Activated CD4-positive, CD25-positive, alpha-beta regulatory T cell treated with anti-CD3 and anti-CD28 coated beads, Interleukin-2, amount 50 U/mL, for 72 hours (primary cell): ENCODE measurements around the gene SLC37A2.

Experiments used
- DNase-seq: peaks from one replicate; pipeline ENCODE4 v3.0.0; 2021

Gene SLC37A2

DNA sequence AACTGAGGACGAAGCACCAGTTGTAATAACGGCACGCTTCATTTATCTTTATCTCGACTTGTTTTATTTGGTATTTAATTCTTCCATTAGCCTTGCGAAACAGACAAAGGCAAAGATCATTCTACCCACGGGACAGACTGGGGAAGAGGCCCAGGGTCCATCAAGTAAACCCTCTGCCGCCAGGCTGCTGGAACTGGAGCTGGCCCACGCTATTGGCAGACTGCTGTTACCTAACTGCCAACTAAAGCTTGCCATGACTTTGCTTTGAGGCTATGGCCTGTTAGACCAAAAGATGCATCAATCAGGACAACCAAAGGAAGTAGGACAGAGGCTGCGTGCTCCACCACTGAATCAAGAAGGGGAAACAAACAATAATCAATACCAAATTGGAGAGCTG lies 49.1 kb downstream of the SLC37A2 start:
- DNase-seq: no peak

DNA sequence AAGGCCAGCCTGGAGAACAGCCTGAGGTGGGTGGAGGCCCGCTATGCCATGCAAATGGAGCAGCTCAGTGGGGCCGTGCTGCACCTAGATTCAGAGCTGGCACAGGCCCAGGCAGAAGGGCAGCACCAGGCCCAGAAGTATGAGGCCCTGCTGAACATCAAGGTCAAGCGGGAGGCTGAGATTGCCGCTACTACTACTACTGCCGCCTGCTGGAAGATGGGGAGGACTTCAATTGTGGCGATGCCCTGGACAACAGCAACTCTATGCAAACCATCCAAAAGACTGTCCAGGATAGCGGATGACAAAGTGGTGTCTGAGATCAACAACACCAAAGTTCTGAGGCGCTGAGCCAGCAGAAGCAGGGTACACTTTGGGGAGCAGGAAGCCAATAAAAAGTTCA lies 51.4 kb downstream of the SLC37A2 start:
- DNase-seq: no peak

DNA sequence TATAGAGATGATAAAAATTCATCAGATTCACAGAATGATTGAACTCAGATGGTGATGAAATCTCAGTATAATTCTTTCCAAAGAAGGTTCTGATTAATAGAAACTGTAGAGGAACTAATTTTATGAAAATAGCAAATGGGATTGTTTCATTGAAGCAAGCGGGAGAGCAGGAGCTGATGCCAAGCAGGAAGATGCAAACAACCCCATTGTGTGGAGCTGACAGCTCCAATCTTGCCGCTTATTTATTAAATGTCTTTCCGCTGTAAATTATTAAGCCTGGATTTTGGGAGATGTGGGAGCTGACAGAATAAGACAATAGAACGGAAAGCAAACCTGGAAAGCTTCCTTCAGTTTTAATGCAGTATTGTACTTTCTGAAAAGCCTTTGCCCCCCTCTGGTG lies 54.3 kb downstream of the SLC37A2 start:
- no peak for DNase-seq

DNA sequence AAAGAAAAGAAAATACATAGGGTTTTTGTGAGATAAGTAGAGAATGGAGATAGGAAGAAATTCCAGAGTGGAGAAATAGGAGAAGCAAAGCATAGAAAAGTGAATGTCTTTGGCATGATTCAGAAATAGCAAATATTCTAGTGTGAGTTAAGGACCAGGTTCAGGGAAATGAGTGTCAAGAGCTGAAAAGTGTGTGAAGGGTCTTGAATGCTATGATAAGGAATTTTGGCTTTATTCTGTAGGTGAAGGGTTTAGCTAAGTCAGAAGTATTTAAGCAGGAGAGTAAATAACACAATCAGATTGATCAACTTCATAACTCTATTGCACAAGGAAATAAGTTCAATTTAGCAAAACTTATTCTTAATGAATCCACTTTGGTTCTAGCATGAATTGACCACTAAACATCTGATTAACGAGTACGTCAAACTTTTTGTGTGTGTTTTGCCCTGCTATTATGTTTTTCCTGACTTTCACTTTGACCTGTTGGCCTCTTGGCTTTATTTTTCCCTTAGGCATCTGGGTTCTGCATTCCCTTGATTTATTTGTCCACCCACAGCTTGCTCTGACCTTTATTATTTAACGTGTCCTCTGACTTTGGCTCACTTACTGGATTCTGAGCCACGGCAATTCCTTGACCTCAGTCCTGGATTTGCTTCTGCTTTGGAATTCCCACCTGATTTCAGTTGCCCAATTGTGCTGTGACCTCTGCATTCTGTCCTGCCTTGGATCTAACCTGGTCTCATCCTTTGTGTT lies 60.3 kb downstream of the SLC37A2 start:
- no peak for DNase-seq

DNA sequence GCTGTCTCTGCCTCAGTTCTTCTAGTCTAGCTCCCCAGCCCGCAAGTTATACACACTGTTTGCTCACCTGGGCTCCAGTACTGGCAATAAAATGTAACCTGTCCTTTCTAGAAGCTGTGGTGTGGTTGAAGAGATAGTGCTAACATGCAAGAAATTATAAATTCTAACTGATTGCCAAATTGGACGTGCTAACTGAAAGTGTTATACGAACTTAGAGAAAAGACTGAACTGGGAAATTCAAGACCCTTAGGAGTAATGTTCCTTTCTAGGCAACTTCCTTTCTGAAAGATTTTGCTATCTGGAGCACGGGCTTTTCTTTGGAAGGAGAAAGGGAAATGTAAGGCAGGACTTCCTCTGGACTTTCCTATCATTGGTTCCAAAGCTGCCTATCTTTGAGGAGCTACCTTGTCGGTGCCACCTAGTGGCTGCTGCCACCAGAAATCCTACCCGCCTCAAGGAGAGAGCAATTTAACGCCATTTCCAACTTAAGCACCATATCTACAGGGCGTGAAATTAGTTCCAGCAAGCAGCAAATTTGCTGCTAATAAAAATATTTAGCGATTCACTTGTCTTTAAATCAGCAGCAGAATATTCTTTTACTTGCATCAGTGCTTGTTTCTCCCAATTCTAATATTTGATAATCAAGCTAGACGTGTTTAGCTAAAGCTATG lies 61.0 kb downstream of the SLC37A2 start:
- DNase-seq: no peak

DNA sequence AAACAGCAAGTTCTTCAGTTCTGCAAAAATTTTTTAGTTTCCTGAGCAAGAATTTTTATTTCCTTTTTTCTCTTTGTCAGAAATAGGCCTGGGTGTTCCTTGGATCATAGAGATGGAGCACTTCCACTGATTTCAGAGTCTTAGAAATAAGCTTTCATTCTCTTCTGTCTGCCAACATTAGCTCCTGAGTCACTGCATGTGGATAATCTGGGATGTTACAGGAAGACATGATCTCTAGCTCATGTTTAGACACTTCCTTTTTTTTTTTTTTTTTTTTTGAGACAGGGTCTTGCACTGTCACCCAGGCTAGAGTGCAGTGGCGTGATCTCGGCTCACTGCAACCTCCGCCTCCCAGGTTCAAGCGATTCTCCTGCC lies 61.5 kb downstream of the SLC37A2 start:
- no peak for DNase-seq

DNA sequence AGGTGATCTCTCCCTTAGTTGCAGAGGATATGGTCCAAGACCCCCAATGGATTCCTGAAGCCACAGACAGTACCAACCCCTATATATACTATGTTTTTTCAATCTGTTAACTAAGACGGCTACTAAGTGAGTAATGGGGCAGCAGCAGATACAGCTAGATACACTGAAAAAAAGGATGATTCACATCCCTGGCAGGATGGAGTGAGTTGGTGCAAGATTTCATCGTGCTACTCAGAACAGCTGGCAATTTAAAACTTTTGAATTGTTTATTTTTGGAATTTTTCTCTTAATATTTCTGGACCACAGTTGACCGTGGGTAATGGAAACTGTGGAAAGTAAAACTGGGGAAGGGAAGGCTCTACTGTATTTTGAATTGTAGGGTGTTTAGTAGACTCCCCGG lies 65.3 kb downstream of the SLC37A2 start:
- no peak for DNase-seq

DNA sequence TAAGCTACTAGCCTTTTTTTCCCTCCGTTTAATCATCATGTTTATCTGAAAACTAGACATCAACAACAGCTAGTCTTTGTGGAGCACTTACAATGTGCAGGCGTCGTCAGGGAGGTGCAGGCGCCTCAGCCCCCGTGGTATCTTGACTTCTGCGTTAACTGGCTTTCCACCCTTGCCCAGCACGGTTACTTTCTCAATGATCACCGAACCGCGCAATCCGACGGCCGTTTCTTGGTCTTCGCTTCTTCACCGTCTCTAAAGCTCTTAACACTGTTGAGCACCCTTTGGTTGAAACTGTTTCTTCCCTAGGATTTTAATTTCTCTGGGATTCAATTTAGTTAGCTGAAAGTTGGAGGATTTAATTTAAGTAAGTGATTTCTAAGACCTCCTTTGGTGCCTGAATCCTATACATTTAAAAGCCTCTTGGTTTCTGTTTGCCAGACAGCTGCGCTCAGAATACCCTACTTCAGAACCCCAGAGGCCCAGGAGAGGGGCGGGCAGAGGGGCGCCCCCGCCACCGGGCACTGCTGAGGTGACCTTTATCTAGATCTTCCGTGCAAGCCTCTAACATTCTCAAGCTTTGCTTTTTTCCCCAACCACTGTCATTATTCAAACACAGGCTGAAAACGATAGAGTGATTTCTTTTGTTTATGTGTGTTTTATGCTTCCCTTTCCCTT lies 66.3 kb downstream of the SLC37A2 start:
- DNase-seq: no peak

DNA sequence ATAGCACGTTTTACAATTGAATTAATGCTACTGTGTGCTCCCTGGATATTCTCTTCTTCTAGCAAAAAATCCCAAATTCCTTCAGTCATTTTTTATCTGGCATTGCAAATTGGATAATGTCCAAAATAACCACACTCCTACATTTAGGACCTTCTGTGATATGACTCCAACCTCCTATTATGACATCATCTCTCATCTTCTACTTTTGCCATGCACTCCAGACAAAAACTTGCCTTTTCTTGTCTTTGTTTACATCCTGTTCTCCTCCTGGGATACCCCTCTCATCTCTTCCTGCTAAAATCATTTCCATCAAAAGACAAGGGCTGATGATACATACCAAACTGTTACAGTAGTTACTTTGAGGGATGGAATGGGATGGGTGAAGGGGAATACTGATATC lies 69.0 kb downstream of the SLC37A2 start:
- DNase-seq: no peak

DNA sequence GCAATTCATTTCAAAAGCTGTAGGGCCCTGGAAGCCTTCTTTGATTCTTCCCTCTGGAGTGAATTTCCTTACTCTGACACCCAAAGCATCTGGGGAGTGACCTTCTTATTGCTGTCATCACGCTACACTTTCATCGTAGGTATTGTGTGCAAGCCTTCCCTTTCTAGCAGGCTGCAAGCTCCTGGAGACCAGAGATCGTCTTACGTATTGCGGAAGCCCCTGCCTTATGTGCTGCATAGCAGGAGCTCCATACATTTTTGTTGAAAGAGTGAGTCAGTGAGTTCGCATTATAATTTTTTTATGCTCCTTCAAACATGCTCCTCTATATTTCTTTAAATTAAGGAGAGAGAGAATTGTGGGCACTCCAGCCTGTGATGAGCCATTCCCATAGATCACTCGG lies 69.5 kb downstream of the SLC37A2 start:
- DNase-seq: no peak

DNA sequence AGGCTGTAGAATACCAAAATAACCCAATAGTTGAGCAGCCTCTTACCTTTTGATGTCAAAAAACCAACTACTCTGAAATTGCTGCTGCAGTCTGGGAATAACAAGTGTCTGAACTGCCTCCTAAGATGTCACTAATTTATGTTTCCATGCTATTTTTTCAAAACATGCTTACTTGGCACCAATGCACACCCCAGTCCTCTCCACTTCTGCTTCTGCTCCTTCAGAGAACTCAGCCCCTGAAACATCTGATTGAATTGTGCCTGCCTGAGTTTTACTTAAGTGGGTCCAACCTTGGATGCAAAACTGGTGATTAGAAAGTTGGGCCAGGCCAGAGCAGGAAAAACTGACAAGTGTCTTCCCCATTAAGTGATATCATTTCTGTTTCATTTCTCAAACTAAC lies 72.9 kb downstream of the SLC37A2 start:
- no peak for DNase-seq

DNA sequence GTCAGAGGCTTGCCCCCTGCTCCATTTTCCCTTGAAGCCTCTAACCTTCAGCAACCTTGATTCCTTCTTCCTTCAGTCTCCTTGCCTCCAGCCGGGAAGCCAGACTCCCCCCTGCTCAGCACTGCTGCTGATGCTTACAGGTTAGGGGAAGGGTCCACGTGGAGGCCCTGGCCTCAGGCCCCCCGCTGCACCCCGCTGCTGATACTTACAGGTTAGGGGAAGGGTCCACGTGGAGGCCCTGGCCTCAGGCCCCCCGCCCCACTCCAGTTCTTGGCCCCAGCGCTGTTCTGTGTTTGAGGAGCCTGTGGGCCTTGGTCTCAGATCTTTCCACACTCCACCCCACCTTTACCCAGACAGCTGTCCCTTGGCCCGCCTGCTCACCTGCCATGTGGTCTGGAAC lies 75.9 kb downstream of the SLC37A2 start:
- no peak for DNase-seq

DNA sequence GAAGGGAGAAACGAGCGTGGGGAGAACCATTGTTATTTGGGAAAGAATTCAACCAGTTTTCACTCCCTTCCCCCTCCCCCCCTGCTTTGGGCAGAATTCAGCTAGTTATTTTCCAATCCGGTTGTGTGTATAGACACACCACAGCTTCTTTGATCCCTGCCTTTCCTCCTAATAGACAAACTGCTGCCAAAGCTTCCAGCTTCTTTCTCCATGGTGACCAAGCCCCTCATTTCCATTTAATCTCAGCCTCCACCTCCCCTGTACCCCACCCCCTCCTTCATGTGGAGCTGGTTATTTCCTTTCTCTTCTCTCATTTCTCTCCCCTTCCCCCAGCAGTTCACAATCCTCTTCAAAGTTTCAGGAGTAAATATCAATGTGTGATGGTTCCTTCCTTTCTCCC lies 76.7 kb downstream of the SLC37A2 start:
- DNase-seq: no peak
